GM21423 (cell line): ENCODE data around the gene DSN1.

ENCODE experiments used
- ATAC-seq: cut with Tn5 transposase; IDR thresholded peaks from one replicate; pipeline ENCODE4 v1.9.1; 2021; ENCODE audit warnings: mild to moderate bottlenecking, moderate library complexity; ENCODE audit not compliant: unreplicated experiment

Gene DSN1

GRCh38 chr20:36758276-36758675 lies 15.3 kb downstream of the DSN1 start:
- no peak for ATAC-seq

- ATAC-seq = no peak
These were observed 17.1 kb downstream of the DSN1 start for GRCh38 chr20:36756496-36756895.

DNA sequence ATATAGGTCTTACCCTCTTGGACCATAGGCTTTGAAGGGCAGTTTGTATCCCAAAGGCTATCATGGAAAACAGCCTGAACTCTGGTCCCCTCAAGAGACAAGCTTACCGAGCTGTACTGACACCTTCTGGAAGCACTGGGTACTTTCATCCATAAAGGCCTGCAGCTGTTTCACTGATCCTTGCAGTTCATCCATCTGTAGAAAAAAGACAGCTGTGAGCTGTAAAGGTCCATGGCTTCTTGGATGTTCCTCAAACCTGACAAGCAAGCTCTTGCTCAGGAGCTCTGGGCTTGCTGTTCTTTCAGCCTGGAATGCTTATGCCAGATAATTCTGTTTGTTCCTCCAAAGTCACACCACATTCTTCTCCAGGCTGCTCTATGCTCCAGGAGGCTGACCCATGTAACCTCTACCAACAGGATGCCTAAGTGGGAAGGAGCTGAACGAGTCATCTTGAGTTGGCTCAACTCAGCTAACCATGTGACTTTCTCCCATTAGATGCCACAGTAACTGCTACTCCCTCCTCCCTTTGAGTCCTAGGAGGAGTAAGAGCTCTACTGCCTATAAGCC lies 18.8 kb downstream of the DSN1 start:
- no peak for ATAC-seq

DNA sequence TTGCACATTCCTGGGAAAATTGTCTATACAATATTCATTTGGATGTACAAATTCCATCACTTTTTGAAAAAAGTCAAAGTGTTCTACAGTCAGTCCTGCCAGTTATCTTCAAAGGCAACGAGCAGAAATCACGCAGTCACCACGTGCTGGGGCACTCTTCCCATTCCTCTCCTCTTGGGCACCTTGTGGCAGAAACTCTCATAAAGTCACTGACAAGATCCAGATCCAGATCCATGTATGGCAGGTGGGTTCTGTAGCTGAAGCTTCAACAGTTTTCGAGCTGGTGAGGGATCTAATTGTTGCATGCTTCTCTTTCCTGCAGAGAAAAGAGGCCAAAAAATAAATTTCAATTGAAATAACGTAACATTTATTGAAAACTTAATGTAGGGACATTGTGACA lies 21.0 kb downstream of the DSN1 start:
- no peak for ATAC-seq

- ATAC-seq = peak; percentile 88
These were observed 27.5 kb downstream of the DSN1 start, which contains the start of gene NDRG3 for GRCh38 chr20:36745927-36746659. NDRG3 (minus strand) TSS chr20:36746090; CDS start chr20:36721735, 24,355 bp downstream.

GRCh38 chr20:36745234-36745926 lies 28.2 kb downstream of the DSN1 start:
- peak; percentile 26 for ATAC-seq

- no peak for ATAC-seq
These were observed 28.8 kb downstream of the DSN1 start for GRCh38 chr20:36744764-36745191.

- no peak for ATAC-seq
These were observed 29.3 kb downstream of the DSN1 start for GRCh38 chr20:36744243-36744642.

DNA sequence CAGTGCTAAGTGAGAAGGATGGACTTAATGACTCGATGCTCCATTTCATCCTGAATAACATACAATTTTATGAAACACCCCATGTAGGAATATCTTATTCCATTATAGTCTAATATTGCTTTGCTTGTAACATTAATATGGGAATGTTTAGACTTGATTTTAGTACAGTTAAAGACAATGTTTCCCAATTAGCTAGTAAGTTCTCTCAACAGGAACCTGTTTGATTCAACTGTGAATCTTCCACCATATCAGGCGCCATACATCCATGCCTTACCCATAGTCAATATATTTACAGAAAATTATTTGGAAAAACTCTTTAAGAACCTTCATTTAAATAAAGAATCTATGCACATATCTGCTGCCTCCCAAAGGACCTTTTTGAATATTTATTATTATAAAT lies 31.0 kb downstream of the DSN1 start:
- ATAC-seq = no peak

- ATAC-seq = no peak
These were observed 32.5 kb downstream of the DSN1 start for GRCh38 chr20:36741072-36741471.

GRCh38 chr20:36737183-36737499 lies 36.4 kb downstream of the DSN1 start:
- no peak for ATAC-seq

GRCh38 chr20:36736451-36737182 lies 36.9 kb downstream of the DSN1 start:
- ATAC-seq = no peak

GRCh38 chr20:36732456-36732855 lies 41.1 kb downstream of the DSN1 start:
- ATAC-seq = no peak

- ATAC-seq = no peak
These were observed 44.6 kb downstream of the DSN1 start for GRCh38 chr20:36728986-36729385.

GRCh38 chr20:36726168-36726567 lies 47.4 kb downstream of the DSN1 start:
- ATAC-seq = no peak

DNA sequence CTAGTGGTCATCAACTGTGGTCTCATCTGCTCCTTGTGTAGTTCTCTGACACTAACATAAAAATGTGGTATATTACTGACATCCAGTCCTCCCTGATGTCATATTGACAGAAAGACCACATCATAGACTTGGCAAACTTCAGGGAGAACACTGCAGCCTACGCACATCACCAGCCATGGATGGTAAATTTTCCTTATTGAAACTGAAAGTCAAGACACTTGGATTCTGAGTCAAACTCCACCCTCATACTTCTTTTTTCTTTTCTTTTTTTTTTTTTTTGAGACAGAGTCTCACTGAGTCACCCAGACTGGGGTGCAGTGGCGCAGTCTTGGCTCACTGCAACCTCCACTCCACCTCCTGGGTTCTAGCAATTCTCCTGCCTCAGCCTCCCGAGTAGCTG lies 53.1 kb downstream of the DSN1 start:
- no peak for ATAC-seq

GRCh38 chr20:36717657-36718056 lies 55.9 kb downstream of the DSN1 start:
- ATAC-seq = no peak

DNA sequence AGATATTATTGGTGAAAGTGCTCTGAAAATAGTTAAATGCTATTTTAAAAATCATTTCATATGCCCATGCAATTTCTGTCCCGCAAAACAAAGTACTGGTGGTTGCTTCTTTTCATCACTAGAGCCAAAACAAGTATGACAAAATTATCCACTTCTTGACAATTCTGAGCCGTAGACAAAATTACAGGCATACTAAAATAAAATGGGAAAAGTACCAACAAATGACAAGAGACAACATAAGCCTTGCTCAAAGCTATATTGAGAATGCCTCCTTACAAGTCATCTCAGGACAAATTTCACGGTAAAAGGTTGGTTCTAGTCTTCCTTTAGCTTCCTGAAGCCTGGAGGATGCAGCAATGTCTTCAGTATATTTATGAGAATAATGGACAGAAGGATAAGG lies 56.5 kb downstream of the DSN1 start:
- ATAC-seq = no peak

GRCh38 chr20:36712775-36713174 lies 60.8 kb downstream of the DSN1 start:
- no peak for ATAC-seq

GRCh38 chr20:36709126-36709525 lies 64.4 kb downstream of the DSN1 start:
- no peak for ATAC-seq

GRCh38 chr20:36703530-36703929 lies 70.0 kb downstream of the DSN1 start:
- no peak for ATAC-seq
